K562 treated with DMSO at 1 percent for 12 hours (cell line): ENCODE results near the gene KIAA0513. TPM values are rescaled to one million over a fixed set of nuclear protein-coding genes. Genes with fewer than 3 reads are reported as not detected.

Experiments
- total RNA-seq: library from RNA; unstranded; fragments of 300-600 nt; gene quantifications from 2 replicates; pipeline ENCODE4 v1.2.3, GENCODE V29; 2022; ENCODE audit not compliant: insufficient read depth

The KIAA0513 gene, protein sequence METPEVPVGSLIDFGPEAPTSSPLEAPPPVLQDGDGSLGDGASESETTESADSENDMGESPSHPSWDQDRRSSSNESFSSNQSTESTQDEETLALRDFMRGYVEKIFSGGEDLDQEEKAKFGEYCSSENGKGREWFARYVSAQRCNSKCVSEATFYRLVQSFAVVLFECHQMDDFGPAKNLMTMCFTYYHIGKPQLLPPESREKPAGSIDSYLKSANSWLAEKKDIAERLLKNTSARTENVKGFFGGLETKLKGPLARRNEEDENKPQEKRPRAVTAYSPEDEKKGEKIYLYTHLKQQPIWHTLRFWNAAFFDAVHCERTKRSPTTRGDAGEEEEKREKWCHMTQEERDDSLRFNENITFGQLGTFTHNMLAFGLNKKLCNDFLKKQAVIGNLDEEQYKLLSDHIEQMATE
- 11.4 and 27.0 TPM in 2 replicates for total RNA-seq

DNA sequence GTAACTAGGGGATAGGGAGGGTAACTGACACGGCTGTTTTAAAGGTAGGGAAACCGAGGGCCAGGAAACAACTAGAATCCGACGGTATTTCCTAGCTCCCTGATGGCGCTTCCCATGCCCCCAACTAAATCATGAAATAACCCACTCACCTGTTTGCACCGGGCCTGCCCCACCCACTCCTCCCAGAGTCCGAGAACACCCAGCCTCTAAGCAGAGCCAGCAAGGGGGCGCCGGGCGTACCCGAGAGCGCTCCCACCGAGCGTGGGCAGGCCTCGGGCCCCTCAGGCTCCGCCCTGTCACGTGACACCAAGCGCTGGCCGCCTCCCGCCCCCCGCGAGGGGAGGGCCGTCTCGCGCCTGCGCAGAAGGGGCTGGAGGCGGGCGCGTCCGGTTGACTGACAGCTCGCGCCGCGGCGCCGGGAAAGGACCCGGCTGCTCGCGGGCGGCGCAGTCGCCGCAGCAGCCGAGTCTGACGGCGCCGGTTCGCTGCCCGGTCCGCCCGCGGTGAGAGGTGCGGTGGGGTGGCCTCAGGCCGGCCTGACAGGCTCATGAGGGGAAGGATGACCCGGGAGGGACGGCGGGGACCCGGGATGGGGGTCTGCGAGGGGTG is at the start of gene KIAA0513:
KIAA0513 (plus strand) TSS at position 447 of the 609 bp plus-strand sequence. CDS start 39,277 bp downstream, outside the sequence.

DNA sequence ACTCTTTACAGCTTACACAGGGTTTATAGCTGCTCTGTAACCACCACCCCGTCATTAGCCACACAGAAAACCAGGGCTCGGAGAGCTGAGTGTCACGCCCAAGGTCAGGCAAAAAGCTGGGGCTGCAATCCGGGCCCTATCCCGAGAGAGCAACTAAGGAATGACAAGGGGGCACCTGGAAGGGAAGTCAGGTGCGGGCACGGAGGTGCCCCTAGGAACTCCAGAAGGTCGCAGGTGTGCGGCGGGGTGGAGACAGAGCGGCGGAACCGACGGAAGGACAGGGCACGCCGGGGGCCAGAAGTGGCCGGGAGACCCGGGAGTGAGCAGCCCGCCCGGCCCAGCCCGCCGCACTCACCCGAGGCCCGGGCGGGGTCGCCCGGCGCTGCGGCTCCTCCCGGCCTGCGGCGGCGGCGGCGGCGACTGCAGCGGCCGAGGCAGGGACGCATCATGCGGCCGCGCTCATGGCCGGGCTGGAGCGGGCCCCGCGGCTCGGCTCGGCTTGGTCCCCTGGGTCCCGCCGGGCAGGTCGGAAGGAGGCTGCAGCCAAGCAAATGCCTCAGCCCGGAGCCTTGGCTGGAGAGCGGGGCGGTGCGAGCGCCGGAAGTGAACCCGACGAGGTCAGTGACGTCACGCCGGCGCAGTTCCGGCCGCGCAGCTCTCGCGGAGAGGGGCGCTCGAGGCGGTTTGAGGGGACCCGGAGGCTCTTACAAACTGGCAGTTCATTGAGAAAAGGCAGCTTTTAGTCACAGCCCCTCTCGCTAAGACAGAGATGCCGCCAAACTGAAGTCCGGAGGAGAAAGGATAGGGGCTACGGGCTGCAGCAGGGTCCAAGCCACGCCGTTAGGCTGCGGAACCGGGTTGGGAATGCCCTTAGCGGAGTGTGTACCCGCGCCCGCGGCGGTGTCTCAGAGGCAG is 16.4 kb upstream of the KIAA0513 start, which contains the start of gene ZDHHC7:
ZDHHC7 (minus strand) TSS at position 605 of the 915 bp plus-strand sequence. CDS start 20,917 bp downstream, outside the sequence.

DNA sequence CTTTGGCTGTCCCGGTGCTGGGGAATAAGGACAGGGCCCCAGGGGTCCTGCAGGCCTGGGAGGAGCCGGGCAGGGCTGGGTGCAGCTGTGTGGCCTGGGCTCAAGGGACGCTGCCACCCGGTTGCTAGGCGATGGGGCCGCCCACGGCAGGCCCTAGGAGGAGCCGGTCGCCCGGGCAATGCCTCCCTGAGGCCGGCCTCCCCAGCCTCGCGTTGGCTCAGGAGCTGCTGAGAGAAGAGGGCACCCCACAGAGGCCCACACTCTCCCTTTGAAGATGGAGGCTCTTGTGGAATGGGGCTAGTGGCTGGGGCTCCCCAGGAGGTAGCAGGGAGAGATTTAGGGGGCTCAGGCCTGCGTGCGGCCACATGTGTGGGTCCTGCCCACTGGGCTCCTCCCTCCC is 84.8 kb downstream of the KIAA0513 start, which contains the start of gene CIBAR2:
CIBAR2 (minus strand) TSS at position 109 of the 400 bp plus-strand sequence. CDS start 120 bp downstream, outside the sequence.

Other genes with a start within 250 kb of the KIAA0513 start
- 0.16 and 0.46 TPM in 2 replicates for gene CRISPLD2, start 207.8 kb upstream of the KIAA0513 start, total RNA-seq
- gene ZDHHC7, start 16.3 kb upstream of the KIAA0513 start, total RNA-seq: 32.3 and 80.6 TPM in 2 replicates
- not detected in 2 replicates for gene CIBAR2, start 84.7 kb downstream of the KIAA0513 start, total RNA-seq